Measurements from ENCODE around the gene CENPT. TPM values are rescaled to one million over a fixed set of nuclear protein-coding genes. Genes with fewer than 3 reads are reported as not detected.

Gene CENPT
- total RNA-seq, 1 donor from 2014 or later, result 29.9 TPM

DNA sequence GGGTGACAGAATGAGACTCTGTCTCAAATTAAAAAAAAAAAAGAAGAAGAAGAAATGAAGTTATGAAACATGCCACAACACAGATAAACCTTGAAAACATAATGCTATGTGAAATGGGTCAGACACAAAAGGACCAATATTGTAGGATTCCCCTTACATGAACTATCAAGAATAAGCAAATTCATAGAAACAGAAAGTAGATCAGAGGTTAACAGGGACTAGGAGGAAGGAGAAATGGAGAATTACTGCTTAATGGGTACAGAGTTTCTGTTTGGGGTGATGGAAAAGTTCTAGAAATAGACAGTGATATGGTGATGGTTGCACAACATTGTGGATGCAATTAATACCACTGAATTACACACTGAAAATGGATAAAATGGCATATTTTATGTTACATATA is 57.4 kb downstream of the CENPT start:
- H3K4me3 ChIP-seq, result no peak overlapping the region
- intact Hi-C loops (cut with DNase I), result no loop called here
- no peak for DNase-seq
- H3K27me3 ChIP-seq (ENCODE audit: low read depth), result no peaks in the 10 kb centered on the region
- no peaks in the 10 kb centered on the region for H3K36me3 ChIP-seq
- H3K9me3 ChIP-seq, result no peaks in the 10 kb centered on the region
- TF ChIP-seq CTCF (IDR thresholded peaks at IDR 0.05), result no peak
- no peak overlapping the region for H3K27ac ChIP-seq
- no peak for ATAC-seq
- H3K4me1 ChIP-seq, result no peaks in the 10 kb centered on the region

DNA sequence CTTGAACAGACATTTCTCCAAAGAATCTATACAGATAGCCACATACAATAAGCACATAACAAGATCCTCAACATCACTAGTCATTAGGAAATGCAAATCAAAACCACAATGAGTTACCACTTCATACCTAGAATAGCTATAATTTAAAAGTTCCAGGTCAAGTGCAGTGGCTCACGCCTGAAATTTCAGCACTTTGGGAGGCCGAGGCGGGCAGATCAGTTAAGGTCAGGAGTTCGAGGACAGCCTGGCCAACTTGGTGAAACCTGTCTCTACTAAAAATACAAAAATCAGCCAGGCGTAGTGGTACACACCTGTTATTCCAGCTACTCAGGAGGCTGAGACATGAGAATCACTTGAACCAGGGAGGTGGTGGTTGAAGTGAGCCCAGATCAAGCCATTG is 61.0 kb downstream of the CENPT start:
- Histone ChIP-seq H3K36me3 (no peaks in the 10 kb centered on the region), H3K4me3 (no peak overlapping the region), H3K4me1 (peaks cover 17% of the 10 kb centered on the region), H3K27ac (no peak overlapping the region), H3K9me3 (no peaks in the 10 kb centered on the region), H3K27me3 (ENCODE audit: low read depth) (no peaks in the 10 kb centered on the region)
- intact Hi-C loops (cut with DNase I), result no loop called here
- ATAC-seq (no peak), DNase-seq (no peak)
- TF ChIP-seq CTCF (IDR thresholded peaks at IDR 0.05), result no peak

DNA sequence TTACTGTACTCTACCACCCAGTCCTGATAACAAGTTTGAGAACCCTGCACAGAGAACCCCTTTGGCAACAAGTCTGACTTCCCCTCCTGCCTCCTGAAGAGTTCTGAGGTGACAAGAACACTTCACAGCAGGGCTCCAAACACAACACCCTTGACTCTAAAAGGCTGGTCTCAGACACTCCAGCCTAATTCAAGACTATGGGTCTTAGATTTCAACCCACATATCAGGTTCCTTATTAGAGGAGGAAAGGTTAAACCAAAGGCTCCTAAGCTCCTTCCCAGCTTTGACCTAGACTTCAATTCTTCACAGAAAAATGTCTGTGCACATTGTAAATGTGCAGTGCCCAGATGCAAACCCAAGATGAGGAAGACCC is 64.2 kb downstream of the CENPT start:
- H3K36me3 ChIP-seq, result peaks cover 10% of the 10 kb centered on the region
- no peak overlapping the region for H3K27ac ChIP-seq
- intact Hi-C loops (cut with DNase I), result no loop called here
- H3K4me3 ChIP-seq, result no peak overlapping the region
- H3K27me3 ChIP-seq (ENCODE audit: low read depth), result no peaks in the 10 kb centered on the region
- no peak for TF ChIP-seq CTCF (IDR thresholded peaks at IDR 0.05)
- DNase-seq (no peak), ATAC-seq (peak in 1 of 2 donors; percentile 42)
- H3K4me1 ChIP-seq, result peaks cover 25% of the 10 kb centered on the region
- no peaks in the 10 kb centered on the region for H3K9me3 ChIP-seq

DNA sequence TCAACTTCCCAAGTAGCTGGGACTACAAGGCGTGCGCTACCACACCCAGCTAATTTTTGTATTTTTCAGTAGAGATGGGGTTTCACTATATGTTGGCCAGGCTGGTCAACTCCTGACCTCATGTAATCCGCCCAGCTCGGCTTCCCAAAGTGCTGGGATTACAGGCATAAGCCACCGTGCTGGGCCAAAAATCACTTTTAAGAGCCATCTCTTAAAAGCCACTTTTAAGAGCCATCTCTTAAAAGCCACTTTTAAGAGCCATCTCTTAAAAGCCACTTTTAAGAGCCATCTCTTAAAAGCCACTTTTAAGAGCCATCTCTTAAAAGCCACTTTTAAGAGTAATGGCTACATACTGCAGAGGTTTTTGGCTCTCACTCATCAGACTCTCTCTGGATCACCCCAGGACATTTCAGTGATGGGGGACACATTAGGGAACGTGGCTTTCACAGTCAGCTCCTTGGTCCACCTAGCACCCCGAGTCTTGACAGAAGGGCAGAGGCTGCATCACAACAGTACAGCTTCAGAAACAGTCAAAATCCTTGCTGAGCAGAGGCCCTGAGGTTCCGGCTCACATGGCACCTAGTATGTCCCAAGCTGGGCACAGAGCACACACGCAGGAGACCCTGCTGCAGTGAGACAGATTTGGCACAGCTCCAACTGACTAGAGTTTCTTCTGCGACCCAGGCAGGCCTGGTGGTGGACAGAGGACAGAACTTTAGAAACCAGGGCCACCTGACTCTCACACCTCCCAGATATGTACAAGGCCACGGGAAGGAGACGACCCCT is 64.7 kb downstream of the CENPT start:
- DNase-seq, result peak; percentile 50
- no peak overlapping the region for H3K4me3 ChIP-seq
- peak; percentile 19 to 53 for ATAC-seq
- no peaks in the 10 kb centered on the region for H3K9me3 ChIP-seq
- intact Hi-C loops (cut with DNase I), result no loop called here
- H3K27me3 ChIP-seq (ENCODE audit: low read depth), result no peaks in the 10 kb centered on the region
- no peak overlapping the region for H3K27ac ChIP-seq
- H3K36me3 ChIP-seq, result peaks cover 10% of the 10 kb centered on the region
- no peak for TF ChIP-seq CTCF (IDR thresholded peaks at IDR 0.05)
- H3K4me1 ChIP-seq, result peaks cover 25% of the 10 kb centered on the region

GRCh38 chr16:67781565-67781921 is 66.0 kb downstream of the CENPT start:
- intact Hi-C loops (cut with DNase I), result no loop called here
- DNase-seq (no peak), ATAC-seq (no peak)
- H3K27ac ChIP-seq, result no peak overlapping the region
- H3K4me1 ChIP-seq, result peaks cover 25% of the 10 kb centered on the region
- H3K9me3 ChIP-seq, result no peaks in the 10 kb centered on the region
- no peak overlapping the region for H3K4me3 ChIP-seq
- H3K27me3 ChIP-seq (ENCODE audit: low read depth), result no peaks in the 10 kb centered on the region
- TF ChIP-seq CTCF (IDR thresholded peaks at IDR 0.05), result no peak
- peaks cover 10% of the 10 kb centered on the region for H3K36me3 ChIP-seq
